MM.1S (cell line): Measurements from ENCODE around the gene SHANK1.

Experiments used
- DNase-seq: peaks from one replicate; pipeline ENCODE4 v3.0.0-alpha.2; 2015
- H2AFZ ChIP-seq: fragments of 300-600 bp; sonication (generic); 2 replicates; pipeline ENCODE4 v1.6.0; 2016; ENCODE audit warnings: antibody characterized with exemption, low read length
- H3F3A ChIP-seq: fragments of 300-600 bp; sonication (generic); 2 replicates; pipeline ENCODE4 v1.6.1; 2016; ENCODE audit warnings: mild to moderate bottlenecking, antibody characterized with exemption, low read length, moderate library complexity, mixed read lengths; ENCODE audit not compliant: insufficient read depth
- H3K27ac ChIP-seq: fragments of 300-600 bp; sonication (generic); 2 replicates; pipeline ENCODE4 v1.5.1; 2016; ENCODE audit warnings: mild to moderate bottlenecking, low read length
- H3K27me3 ChIP-seq: fragments of 300-600 bp; sonication (generic); replicated peaks from 2 replicates; pipeline ENCODE4 v1.6.0; 2016; ENCODE audit warnings: low read length; ENCODE audit not compliant: insufficient read depth
- H3K36me3 ChIP-seq: fragments of 300-600 bp; sonication (generic); replicated peaks from 2 replicates; pipeline ENCODE4 v1.6.1; 2016; ENCODE audit warnings: mild to moderate bottlenecking, low read length, mixed read lengths; ENCODE audit not compliant: insufficient read depth
- H3K4me1 ChIP-seq: fragments of 300-600 bp; sonication (generic); 2 replicates; pipeline ENCODE4 v1.6.1; 2016; ENCODE audit warnings: low read length, mixed read lengths
- H3K4me2 ChIP-seq: fragments of 300-600 bp; sonication (generic); 2 replicates; pipeline ENCODE4 v1.6.0; 2016; ENCODE audit warnings: low read depth, low read length
- H3K4me3 ChIP-seq: fragments of 300-600 bp; sonication (generic); 2 replicates; pipeline ENCODE4 v1.5.1; 2016; ENCODE audit warnings: low read length, mixed read lengths
- H3K79me2 ChIP-seq: fragments of 300-600 bp; sonication (generic); 2 replicates; pipeline ENCODE4 v1.6.1; 2016; ENCODE audit warnings: mixed run types, low read length, mixed read lengths
- H3K9ac ChIP-seq: fragments of 300-600 bp; sonication (generic); 2 replicates; pipeline ENCODE4 v1.6.1; 2016; ENCODE audit warnings: low read length, mixed read lengths
- H3K9me2 ChIP-seq: fragments of 300-600 bp; sonication (generic); replicated peaks from 2 replicates; pipeline ENCODE4 v1.6.1; 2016; ENCODE audit warnings: mild to moderate bottlenecking, low read length, mixed read lengths; ENCODE audit not compliant: insufficient read depth
- H3K9me3 ChIP-seq: fragments of 300-600 bp; sonication (generic); replicated peaks from 2 replicates; pipeline ENCODE4 v1.6.1; 2016; ENCODE audit warnings: mild to moderate bottlenecking, low read length, mixed read lengths; ENCODE audit not compliant: insufficient read depth
- H4K20me1 ChIP-seq: fragments of 300-600 bp; sonication (generic); 2 replicates; pipeline ENCODE4 v1.6.1; 2016; ENCODE audit warnings: mild to moderate bottlenecking, low read length, moderate library complexity, mixed read lengths; ENCODE audit not compliant: insufficient read depth
- EZH2 ChIP-seq: fragments of 300-600 bp; sonication (generic); optimal IDR thresholded peaks from 2 replicates; pipeline ENCODE3; 2017; ENCODE audit warnings: low read depth, mild to moderate bottlenecking, antibody characterized with exemption, low read length, mixed read lengths
- EZH2phosphoT487 ChIP-seq: fragments of 300-600 bp; sonication (generic); IDR thresholded peaks from 2 replicates; pipeline ENCODE4 v1.6.1; 2018; ENCODE audit warnings: antibody characterized with exemption, low read length
- TF ChIP-seq, protein P1 (sequence below): fragments of 300-600 bp; sonication (generic); IDR thresholded peaks from 2 replicates; pipeline ENCODE4 v1.5.1; 2016; ENCODE audit warnings: antibody characterized with exemption, low read length, mixed read lengths

Gene SHANK1

GRCh38 chr19:50705422-50706019 is 14.1 kb downstream of the SHANK1 start:
- no peak overlapping the region for H2AFZ ChIP-seq
- no peaks in the 10 kb centered on the region for H3F3A ChIP-seq
- H3K27ac ChIP-seq: no peak overlapping the region
- no peaks in the 10 kb centered on the region for H3K79me2 ChIP-seq
- H3K4me1 ChIP-seq: no peaks in the 10 kb centered on the region
- H3K9me3 ChIP-seq: no peaks in the 10 kb centered on the region
- TF ChIP-seq EZH2phosphoT487 (no peak), EZH2 (no peak)
- TF ChIP-seq, protein P1, sequence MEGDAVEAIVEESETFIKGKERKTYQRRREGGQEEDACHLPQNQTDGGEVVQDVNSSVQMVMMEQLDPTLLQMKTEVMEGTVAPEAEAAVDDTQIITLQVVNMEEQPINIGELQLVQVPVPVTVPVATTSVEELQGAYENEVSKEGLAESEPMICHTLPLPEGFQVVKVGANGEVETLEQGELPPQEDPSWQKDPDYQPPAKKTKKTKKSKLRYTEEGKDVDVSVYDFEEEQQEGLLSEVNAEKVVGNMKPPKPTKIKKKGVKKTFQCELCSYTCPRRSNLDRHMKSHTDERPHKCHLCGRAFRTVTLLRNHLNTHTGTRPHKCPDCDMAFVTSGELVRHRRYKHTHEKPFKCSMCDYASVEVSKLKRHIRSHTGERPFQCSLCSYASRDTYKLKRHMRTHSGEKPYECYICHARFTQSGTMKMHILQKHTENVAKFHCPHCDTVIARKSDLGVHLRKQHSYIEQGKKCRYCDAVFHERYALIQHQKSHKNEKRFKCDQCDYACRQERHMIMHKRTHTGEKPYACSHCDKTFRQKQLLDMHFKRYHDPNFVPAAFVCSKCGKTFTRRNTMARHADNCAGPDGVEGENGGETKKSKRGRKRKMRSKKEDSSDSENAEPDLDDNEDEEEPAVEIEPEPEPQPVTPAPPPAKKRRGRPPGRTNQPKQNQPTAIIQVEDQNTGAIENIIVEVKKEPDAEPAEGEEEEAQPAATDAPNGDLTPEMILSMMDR: peak; percentile 46
- H4K20me1 ChIP-seq: no peaks in the 10 kb centered on the region
- no peaks in the 10 kb centered on the region for H3K9me2 ChIP-seq
- peaks cover 68% of the 10 kb centered on the region for H3K27me3 ChIP-seq
- H3K36me3 ChIP-seq: no peaks in the 10 kb centered on the region
- DNase-seq: peak; percentile 19
- no peak overlapping the region for H3K4me2 ChIP-seq
- H3K4me3 ChIP-seq: no peak overlapping the region
- H3K9ac ChIP-seq: no peak overlapping the region

DNA sequence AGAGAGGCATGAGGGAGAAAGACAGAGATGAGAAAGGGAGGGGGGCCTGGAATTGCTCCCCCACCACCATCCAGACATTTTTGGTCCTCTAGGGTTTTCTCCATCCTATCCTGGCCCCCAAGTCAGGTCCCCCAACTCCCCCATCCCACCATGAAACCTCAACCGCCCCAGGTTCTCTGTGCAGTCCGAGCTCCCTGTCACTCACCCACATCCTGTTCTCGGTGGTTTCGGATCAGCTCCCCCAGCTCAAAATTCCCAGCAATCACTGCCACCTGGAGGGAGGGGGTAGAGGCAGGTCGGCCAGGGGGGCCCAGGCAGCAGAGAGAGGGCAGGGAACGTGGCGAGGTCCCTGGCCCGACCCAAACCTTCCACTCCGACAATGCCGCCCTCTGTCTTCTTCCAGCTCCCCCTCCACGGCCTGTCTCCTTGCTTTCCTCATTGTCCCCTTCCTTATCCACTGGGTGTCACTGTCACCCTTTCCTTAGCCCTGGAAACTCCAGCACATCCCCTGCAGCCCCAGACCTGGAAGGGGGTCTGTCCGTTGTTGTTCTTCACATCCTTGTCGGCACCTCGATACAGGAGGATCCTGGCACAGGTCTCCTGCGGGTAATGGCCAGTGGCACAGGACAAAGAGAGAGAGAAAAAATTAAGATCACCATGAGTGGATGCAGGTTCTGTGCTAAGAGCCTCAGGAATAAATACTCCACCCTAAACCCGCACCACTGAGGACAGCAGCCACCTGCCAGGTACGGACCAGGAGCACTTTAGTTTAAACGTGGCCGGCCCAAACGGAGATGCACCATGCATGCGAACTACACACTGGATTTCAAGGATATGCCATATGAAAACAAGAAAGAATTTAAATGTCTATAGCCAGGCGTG is 15.4 kb downstream of the SHANK1 start:
- no peaks in the 10 kb centered on the region for H3K9me3 ChIP-seq
- H3K36me3 ChIP-seq: no peaks in the 10 kb centered on the region
- H3K27me3 ChIP-seq: peaks cover 62% of the 10 kb centered on the region
- no peak overlapping the region for H3K9ac ChIP-seq
- TF ChIP-seq, protein P1: no peak
- TF ChIP-seq EZH2: no peak
- no peak for TF ChIP-seq EZH2phosphoT487
- H3K79me2 ChIP-seq: no peaks in the 10 kb centered on the region
- H3K27ac ChIP-seq: no peak overlapping the region
- no peak overlapping the region for H2AFZ ChIP-seq
- no peak overlapping the region for H3K4me2 ChIP-seq
- no peaks in the 10 kb centered on the region for H3F3A ChIP-seq
- DNase-seq: no peak
- H4K20me1 ChIP-seq: no peaks in the 10 kb centered on the region
- no peaks in the 10 kb centered on the region for H3K9me2 ChIP-seq
- no peaks in the 10 kb centered on the region for H3K4me1 ChIP-seq
- H3K4me3 ChIP-seq: no peak overlapping the region

DNA sequence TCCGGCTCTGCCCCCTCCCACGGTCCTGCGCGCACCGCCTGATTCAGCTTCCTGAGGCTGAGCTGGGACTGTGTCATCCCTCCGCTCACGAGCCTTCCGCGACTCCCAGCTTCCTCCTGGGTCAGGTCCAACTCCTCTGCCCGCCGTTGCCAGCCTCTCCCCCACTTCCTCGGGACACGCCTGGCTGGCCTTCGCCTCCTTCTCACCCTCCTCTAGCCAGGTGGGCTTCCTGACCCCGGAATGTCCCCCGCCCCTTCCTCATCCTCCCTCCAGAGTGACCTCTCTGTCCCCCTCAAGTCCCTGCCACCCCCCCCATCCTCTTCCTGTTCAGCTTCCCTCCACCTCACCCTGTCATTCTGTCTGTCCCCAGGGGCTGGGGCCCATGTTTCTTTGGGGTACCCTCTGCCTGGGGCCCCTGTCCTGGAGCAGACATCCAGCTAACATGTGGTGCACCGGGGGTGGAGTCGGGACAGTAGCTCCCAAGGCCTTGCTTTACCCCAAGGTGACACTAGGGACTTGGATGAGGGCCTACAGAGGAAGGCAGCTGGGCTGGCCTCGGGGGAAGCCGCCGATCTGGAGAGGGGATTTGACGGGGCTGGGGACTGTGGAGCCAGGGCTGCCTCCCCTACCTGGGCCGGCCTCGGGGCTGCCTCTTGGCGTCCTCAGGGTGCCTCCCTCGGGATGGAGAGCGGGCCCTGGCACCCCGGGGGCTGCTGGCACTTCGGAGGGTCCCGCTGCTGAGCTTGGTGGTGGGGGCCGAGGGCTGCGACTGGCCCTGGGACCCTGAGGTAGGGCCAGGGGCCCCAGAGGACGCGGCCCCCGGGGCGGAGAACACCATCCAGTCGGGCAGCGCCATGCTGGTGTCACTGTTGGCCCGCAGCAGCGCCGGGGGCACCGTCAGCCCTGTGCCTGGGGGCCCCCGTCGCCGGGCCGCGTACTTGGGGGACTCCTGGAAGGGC is 16.5 kb downstream of the SHANK1 start:
- Histone ChIP-seq H3K36me3 (no peaks in the 10 kb centered on the region), H3K79me2 (no peaks in the 10 kb centered on the region), H3F3A (no peaks in the 10 kb centered on the region), H3K4me1 (no peaks in the 10 kb centered on the region), H3K4me3 (no peak overlapping the region), H3K9ac (no peak overlapping the region), H2AFZ (no peak overlapping the region), H3K27me3 (peaks cover 55% of the 10 kb centered on the region), H4K20me1 (no peaks in the 10 kb centered on the region), H3K9me3 (no peaks in the 10 kb centered on the region), H3K27ac (no peak overlapping the region), H3K9me2 (no peaks in the 10 kb centered on the region), H3K4me2 (no peak overlapping the region)
- TF ChIP-seq EZH2 (no peak), EZH2phosphoT487 (no peak)
- TF ChIP-seq, protein P1: no peak
- no peak for DNase-seq
